Suprapubic skin (tissue), 4 donors: ENCODE measurements around the gene PARD6G.
"Not testable (repeated sequence)": the region's sequence is repeated elsewhere in the genome, so short reads cannot be mapped to it uniquely, and the experiment has no call there.

Source experiments
- EP300 ChIP-seq: sonication (generic); formaldehyde crosslinking; IDR thresholded peaks from one replicate; pipeline ENCODE4 v1.6.1; 2017; ENCODE audit warnings: antibody characterized with exemption
- POLR2A ChIP-seq, 2 donors: fragments of 450-650 bp; IDR thresholded peaks; one replicate each; pipeline ENCODE4 v1.6.1; 2017; ENCODE audit warnings: antibody characterized with exemption in 2 of 2, mild to moderate bottlenecking in 2 of 2, moderate library complexity in 2 of 2
- POLR2AphosphoS5 ChIP-seq, 3 donors: sonication (generic); formaldehyde crosslinking; IDR thresholded peaks; one replicate each; pipeline ENCODE4 v1.6.1; 2017; ENCODE audit warnings: antibody characterized with exemption in 3 of 3
- TF ChIP-seq, protein P1 (sequence below), 2 donors: fragments of 200-600 bp in 1 of 2; fragments of 450-650 bp in 1 of 2; sonication (generic) in 1 of 2; IDR thresholded peaks; one replicate each; pipeline ENCODE4 v1.5.1; 2016 to 2019; ENCODE audit warnings: antibody characterized with exemption in 2 of 2, mild to moderate bottlenecking in 1 of 2, moderate library complexity in 1 of 2

- TF ChIP-seq, protein P1, sequence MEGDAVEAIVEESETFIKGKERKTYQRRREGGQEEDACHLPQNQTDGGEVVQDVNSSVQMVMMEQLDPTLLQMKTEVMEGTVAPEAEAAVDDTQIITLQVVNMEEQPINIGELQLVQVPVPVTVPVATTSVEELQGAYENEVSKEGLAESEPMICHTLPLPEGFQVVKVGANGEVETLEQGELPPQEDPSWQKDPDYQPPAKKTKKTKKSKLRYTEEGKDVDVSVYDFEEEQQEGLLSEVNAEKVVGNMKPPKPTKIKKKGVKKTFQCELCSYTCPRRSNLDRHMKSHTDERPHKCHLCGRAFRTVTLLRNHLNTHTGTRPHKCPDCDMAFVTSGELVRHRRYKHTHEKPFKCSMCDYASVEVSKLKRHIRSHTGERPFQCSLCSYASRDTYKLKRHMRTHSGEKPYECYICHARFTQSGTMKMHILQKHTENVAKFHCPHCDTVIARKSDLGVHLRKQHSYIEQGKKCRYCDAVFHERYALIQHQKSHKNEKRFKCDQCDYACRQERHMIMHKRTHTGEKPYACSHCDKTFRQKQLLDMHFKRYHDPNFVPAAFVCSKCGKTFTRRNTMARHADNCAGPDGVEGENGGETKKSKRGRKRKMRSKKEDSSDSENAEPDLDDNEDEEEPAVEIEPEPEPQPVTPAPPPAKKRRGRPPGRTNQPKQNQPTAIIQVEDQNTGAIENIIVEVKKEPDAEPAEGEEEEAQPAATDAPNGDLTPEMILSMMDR (IDR thresholded peaks at IDR 0.05) = not testable (repeated sequence)
- not testable (repeated sequence) for TF ChIP-seq POLR2A (IDR thresholded peaks at IDR 0.05); POLR2AphosphoS5 (IDR thresholded peaks at IDR 0.05); EP300
These were observed 9.8 kb downstream of the PARD6G start for GRCh38 chr18:80237519-80237918.
